ENCODE results near the gene CFAP45. TPM values are rescaled to one million over a fixed set of nuclear protein-coding genes. Genes with fewer than 3 reads are reported as not detected.

The CFAP45 gene
- total RNA-seq, 1 donor from 2014 or later, result not detected

DNA sequence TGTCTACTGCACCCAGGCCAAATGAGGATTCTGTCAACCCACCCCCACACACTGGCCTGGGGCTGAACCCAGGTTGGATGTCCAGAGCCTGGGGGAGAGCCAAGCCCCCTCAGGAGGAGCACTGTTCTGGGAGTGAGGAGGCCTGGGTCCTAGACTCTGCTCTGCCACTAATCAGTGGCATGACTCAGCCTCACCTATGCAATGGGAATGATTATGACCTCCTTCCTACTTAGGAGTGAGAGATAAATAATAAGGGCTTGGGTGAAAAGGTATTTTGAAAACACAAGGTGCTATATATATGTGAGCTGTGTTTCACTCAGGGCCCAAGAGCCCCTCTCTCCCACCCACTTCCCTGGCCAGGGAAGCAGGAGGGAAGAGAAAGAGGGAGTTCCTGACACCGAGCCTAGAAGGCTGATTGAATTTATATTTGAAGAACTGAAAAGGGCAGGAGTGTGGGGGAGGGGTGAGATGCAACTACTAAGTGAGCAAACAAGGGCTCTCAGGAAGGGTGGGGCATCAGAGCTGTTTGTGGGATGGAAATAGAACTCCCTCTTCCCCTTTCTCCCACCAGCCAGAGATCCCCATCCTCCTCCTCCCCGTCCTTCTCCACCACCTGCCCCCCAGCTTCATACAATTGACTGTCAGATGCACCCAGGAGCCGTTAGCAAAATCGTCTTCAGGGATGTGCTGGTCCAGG is 37.2 kb upstream of the CFAP45 start:
- no peak for DNase-seq (ENCODE audit: low read depth)

DNA sequence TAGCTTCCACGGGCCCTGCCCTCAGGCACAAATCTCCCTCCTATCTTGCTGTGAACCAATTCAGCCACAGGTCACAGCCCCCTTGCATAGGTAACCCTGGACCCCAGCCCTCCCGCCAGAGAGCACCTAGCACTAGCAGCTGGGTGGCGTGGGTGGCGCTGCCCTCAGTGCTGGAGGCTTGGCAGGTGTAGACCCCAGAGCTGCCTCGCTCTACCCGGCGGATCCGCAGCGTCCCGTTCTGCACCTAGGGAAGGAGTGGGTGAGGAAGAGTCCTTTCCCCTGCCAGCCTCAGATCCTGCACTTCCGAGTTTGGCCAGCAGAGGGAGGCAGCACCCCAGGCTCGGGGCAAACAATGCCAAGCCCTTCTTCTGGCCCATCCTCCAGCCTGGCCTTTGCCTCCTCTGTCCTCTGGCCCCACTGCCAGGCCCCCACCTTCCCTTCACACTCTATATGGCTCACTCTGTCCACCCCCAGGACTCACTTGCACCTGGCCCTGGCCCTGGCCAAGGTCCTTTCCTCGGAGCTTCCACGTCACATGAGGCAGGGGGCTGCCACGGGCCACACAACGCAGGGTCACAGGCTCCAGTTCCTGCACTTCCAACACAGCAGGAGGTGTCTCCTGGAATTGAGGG is 36.4 kb upstream of the CFAP45 start:
- peak; percentile 38 for DNase-seq (ENCODE audit: low read depth)

DNA sequence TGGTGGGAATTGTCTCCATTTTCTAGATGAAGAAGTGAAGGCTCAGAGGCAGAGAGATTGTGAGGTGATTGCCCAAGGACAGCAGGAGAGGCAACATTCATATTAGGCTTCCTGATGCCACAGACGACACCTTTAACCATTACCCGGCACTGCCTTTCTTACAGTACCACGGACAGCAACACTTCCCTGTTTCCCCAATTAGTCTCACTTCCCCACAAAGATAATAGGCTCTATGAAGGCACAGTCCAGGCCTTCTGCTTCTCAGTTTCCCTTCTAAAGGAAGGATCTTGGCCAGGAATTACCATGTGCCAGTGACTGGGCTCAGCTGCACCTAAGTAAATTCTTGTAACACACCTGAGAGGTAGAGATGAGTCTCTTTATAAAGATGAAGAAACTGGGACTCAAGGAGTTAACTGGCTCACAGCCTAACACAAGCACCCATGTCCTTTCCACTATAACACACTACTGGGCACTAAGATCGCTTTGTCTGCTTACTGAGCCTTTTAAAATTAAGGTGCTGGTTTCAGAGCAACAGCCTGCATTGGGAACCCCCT is 35.8 kb upstream of the CFAP45 start:
- DNase-seq (ENCODE audit: low read depth), result peak; percentile 29

DNA sequence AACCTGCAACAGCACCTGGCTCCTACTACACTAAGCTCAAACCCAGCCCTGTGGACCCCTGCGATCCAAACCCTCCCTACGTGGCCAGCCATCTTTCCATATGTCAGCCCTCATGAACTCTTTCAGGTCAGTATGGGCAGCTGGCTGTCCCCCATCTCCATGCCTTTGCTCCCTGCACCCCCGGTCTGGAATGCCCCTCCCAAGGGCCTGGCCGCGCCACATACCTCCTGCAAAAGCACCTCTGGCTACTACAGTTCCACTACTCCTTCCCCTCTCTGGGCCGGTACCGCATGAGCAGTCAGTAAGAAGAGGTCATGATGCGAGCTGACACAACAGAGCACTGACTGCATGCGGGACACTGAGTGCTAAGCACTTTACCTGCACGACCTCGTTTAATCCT is 35.3 kb upstream of the CFAP45 start:
- DNase-seq (ENCODE audit: low read depth), result no peak

DNA sequence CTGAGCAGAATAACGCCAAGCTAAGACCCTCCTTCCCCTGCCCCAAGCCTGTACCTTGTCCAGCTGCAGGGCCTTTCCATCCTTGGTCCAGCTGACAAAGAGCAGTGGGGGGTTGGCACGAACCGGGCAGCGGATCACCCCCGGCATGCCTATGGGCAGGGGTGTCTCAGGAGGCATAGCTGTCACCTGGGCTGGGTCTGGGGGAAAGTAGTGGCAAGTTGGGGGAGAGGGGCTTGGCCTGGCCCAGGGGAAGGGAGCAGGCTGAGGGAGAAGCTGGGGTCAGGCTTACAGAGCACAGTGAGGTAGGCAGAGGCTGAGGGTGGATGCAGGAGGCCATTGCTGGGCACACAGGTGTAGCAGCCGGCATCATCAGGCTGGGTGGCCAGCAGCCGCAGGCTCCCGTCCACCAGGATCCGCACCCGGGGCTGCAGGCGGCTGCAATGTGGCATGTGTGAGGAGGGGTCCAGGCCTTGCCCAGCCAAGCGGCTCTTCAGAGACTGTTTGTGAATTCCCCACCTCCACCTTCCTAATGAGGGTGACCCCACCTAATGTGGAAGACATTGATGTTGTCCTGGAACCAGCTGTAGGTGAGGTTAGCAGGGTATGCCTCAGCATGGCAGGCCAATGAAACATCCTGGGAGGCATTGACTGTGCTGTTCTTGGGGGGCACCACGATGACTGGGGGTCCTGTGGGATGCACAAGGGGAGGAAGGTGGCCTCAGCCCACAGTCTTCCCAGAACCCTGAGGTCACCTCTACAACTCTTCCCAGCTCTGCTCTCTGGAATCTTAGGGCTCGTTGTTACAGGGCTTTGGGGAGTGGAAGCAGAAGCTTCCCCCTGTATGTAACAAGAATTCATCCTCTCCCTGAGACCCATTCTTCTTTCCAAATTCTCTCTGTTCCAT is 34.4 kb upstream of the CFAP45 start:
- DNase-seq (ENCODE audit: low read depth), result no peak

DNA sequence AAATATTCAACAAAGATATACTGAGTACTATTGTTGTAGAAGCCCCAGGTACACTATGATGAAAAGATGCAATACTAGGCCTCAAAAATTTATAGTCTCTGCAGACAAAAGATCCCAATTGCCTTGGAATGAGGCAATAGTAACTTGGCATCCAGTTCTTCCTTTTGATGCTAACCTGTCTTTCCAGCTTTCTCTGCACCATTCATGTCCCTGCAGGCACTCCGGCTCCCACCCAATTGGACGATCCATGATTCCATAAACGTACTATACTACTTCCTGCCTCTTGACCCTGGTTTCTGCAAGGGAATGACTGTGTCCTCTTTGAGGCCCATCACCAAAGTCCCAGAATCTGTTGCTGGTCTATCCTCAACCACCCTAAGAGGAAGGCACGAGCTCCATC is 33.4 kb upstream of the CFAP45 start:
- DNase-seq (ENCODE audit: low read depth), result no peak

DNA sequence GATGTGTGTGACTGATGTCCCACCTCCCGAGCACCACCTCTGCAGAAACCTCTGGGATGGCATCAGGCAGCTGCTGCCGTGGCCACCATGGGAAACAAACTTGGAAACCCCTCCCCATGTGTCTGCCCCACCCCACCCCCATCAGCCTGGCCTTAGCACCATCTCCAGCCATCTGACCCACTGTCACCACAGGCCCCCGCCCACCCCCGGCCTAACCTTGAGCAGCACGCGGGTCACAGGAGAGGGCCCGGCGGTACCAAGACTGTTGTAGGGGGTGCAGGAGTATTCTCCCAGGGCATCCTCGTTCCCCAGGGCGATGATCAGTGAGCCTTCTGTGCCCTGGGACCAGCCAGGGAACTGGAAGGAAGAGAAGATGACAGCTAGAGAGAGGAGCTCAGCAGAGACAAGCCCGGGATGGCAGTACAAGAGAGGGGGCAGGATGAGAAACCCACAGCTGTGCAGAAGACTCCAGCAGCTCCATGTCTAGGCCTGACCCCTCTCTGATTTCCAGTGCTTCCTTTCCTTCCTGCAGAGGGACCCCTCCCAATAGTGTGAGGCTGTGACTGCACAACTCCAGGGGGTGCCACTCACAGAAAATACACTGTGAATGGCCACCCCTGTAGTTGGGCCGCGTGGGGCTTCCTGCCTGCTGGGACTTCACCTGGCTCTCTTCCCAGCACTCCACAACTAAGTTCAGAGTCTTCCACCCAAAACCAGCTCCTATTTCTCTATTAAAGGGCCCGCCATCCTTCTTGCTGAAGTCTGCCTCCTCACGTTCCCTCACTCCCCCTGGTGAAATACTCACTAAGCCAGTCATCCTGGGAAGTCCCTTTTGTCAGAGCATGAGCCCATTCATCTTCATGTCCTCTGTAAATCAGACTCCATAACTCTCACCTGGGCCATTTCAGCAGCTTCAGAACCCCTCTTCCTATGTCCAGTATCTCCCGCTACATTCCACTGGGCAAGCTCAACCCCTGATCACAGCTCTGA is 32.6 kb upstream of the CFAP45 start:
- no peak for DNase-seq (ENCODE audit: low read depth)

DNA sequence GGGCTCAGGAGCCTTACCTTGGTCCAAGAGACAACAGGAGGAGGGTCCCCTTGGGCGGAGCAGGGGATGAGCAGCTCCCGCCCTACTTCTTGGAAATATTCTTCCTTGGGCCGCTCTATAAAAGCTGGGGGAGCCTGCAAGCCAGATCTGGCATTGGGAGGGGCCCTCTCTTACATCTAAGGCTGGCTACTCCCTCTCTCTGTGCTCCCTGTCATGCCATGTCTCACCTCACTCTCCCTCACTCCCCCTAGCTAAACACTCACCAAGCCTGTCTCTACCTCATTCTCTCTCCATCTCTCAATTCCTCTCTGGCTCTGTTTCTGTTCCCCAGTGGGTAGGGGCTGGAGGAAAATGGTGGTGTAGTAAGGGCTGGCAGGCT is 31.8 kb upstream of the CFAP45 start:
- DNase-seq (ENCODE audit: low read depth), result no peak

DNA sequence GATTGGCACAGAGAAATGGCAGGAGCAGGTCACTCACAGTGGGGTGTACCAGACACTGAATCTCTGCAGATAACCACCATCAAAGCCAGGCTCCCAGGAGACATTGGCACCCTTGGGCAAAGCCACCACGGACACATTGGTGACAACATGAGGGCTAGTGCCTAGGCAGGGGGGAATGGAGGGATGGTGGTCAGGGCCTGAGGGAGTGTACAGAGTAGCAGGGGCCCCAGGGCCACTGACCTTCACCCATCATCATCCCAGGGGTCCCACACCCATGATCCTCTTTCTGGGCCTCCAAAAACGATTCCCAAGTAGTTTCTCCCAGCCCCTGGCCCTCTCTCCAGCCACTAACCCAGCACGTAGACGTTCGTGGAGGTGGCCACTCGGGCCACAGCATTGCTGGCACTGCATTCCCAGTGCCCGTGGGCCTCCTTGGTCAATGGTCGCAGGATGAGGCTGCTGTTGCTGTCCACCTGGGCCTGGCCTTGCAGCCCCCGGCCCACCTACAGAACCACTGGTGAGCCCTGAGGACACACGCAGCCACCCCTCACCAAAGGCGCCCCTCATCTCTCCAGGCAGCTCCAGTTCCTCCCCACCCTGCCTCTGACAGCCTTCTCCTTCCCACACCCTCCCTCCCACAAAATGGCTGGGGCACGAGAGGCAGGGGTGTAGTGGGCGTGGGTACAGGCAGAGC is 31.3 kb upstream of the CFAP45 start:
- DNase-seq (ENCODE audit: low read depth), result no peak

DNA sequence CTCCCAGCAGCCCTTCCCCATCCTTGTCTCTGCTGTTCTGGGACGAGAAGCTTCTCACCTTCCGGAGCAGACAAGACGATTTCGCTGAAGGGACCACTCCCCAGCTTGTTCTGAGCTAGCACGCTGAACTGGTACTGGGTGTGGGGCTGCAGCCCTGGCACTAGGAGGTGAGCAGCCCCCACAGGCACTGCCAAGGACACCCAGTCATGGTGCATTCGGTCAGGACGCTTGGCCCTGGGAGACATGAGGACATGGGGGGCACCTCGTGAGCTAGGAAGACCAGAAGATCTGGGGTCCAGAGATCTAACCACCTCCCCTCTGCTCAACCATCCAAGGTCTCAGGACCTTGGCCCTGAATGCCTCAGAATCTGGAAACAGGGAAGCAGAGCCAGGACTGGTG is 30.7 kb upstream of the CFAP45 start:
- DNase-seq (ENCODE audit: low read depth), result no peak

DNA sequence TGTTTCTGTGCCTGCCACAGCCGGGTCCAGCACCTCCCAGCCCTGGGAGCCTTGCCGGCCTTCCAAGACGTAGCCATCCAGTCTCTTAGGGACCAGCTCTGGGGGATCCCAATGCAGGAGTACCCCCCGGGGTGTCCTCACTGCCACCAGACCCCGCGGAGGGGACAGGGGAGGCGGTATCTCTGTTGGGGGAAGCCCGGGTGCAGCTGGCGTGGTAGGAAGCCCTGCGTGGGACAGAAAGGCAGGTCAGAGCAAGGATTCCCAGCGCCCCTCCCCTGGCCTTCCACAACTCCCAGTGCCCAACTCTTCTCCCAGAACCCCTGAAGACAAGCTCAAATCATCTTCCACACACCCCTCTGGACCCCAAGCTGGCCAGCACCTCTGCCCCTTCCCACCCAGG is 30.3 kb upstream of the CFAP45 start:
- no peak for DNase-seq (ENCODE audit: low read depth)

DNA sequence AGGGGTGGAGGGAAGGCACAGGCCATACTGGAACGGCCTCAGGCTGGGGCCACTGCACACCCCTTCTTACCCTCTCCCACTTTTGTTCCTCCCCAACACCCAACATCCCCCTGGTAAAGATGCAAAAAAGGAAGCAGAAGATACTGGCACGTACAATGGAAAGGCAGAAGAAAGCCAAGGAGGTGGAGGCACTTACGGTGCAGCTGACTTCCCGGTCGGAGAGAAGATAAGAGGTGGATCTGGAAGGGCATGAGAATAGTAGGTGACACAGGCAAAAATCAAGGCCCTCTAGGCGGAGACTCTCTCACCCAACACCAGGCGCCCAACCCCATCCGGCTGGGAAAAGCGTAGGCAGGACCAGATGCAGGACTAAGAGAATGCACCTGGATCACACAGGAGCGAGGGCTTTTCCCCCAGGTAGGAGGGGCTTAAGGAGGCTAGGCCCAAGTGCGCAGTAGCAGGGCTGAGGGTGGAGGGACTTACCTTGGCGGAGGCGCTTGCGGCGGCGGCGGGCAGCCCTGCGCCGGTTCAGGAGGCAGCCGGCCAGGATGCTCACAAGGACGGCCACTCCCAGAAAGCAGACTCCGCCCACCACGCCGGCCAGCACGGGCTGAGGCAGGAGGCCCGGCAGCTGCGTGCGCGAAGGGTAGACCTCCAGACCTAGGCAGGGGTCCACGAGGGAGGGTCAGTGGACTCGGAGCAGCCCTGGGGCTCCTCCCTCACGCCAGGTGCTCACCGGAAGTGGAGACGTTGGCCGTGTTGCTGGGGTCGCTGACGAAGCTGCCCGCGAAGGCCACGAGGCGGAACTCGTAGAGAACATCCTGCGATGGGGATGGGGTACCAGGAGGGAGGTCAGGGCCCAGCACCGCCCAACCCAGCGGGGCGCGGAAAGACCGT is 29.4 kb upstream of the CFAP45 start:
- DNase-seq (ENCODE audit: low read depth), result no peak

DNA sequence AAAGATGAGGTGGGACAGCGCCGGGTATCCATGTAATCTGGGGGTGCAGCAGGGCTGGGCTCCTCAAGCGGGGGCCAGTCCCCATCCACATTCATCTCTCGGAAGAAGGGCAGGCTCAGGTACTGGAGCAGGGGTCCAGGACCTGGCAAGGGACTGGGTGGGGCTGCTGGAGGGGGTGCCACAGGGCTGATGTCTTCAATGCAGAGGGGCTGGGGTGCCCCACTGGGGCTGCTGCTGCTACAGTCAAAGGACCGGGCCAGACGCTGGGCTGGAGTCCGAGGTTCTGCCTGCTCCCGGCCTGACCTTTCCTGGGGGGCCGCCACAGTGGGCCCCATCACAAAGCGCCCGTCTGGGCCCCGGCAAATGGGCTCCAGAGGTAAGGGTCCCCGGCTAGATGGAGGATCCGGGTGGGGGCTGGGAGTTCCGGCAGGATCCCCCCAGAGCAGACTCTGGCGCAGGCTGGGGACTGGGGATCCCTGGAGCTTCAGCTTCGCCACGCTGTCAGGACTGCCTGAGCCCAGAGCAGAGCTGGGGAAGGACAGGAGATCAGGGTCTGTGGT is 28.6 kb upstream of the CFAP45 start:
- DNase-seq (ENCODE audit: low read depth), result no peak

DNA sequence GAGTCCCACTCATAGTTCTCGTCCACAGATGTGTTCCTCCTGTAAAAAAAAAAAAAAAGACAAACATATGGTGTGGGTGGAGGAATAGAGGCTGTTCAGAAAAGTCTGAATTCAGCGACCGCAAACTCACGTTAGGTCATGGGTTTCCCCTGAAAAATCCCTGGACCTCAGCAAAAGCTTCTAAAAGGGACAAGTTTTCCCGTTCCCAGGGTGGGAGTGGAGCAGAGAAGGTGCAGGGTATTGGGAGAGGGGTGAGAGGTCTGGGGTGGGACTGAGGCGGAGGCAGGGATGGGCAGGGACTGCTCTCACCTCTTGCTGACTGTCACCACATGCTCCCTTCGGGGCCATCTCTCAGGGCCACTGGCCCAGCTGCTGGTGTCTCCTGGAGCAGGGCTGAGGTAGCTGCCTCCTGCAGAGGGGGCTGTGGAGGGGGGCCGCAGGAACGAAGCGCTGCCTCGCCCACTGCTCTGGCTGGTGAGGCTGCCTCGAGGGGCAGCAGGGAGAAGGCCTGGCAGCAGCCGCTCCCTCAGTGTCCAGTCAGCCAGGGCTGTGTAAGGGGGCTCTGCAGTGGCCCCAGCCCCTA is 28.0 kb upstream of the CFAP45 start:
- DNase-seq (ENCODE audit: low read depth), result no peak

DNA sequence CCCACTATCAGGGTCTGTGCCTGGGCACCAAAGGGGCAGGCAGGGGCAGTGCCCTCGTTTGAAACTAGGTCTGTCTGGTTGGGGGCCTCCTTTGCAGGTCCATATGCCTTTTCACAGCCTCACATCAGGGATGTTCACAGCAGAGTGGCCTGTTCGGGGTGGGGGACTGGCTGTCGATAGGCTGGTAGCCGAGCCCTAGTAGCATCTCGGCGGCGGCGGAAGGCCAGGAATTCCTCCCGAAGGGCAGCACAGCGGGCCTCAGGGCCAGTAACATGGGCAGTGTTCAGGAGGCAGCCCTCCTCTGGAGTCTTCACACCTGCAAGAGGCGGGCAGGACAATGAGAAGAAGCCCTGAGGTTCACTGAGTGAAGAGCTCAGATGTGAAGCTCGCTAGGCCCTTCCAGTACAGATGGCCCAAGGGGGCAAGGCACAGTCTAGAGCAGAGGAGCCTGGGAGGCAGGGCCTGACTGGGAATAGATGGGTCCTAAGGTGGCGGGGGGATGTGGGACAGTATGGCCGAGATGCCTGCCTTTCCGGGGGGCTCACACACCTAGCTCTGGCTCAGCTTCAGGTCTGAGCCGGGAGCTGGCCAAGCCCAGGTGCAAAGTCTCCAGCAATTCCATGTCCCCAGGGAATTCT is 27.4 kb upstream of the CFAP45 start:
- DNase-seq (ENCODE audit: low read depth), result no peak

DNA sequence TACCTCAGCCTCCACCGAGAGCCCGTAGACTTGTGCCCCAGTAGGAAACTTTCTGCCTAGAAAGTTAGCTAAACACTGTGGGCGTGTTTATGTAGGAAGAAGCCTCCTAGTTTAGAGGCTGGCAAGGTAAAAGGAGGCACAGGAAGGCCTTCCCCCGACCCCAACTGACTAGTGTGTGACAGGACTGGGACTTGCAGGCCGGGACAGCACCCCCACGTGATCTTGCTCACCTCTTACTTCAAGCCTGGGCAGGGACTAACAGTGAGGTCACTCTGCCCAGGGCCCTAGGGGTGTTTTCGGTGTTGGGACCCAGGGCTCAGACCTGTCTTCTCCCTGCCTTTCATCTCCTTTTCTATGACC is 25.7 kb upstream of the CFAP45 start:
- no peak for DNase-seq (ENCODE audit: low read depth)

DNA sequence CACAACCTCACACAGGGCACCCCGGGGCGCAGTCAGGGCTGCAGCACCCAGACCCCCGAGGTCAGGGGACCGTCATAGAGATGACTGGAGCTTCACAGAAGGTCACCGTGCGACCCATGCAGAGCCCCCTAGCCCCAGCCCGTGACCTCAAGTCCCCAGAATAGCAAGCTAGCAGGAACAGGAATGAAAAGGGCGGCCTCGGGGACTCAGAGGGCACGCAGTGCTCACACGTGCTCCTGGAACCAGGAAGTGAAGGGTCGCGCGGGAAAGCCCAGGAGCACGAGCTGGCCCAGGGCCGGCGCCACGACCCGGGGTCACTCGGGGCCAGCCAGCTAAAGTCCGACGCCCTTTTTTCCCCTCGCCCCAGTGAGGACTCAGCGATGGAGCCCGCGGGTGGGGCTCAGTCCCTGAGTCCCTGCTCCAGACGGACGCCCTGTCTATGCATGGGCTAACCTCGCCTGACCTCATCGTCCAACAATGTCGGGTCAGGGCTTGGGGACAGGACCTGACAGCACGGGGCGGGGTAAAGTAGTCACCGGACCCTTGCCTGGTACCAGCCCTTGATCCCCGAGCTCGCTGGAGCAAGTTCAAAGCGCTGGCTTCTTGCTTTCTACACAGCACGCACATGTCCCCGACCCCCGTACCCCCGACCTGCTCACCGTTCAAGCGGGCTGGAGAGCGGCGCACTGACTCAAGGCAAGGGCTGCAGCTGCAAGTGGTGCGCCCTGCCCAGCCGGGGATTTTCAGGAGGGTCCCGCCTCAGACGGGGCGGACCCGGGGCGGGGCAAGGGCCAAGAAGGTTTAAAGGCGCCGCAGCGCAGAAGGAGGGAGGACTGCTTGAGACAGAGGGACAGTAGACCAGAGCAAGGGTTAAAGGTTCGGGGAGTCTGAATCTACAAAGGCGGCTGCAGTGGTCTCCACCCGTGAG is 25.1 kb upstream of the CFAP45 start, which contains the start of gene TAGLN2:
Gene TAGLN2 (minus strand): TSS at position 717 of the 928 bp plus-strand sequence. CDS start 4,998 bp downstream, outside the sequence.
- DNase-seq (ENCODE audit: low read depth), result peak; percentile 91
